ENCODE measurements around the gene C2.

The C2 gene

GRCh38 chr6:31945154-31945506, 17.6 kb downstream of the C2 start:
- DNase-seq (ENCODE audit: low read depth in 1 of 2, low spot score in 1 of 2), result no peak
- in situ Hi-C loops (cut with HindIII; ENCODE audit: low pct_unique_long_range_greater_than_20kb, low sequenced_read_pairs), result no loop called here
- TF ChIP-seq JUND (IDR thresholded peaks at IDR 0.05; ENCODE audit: low read depth), result no peak

DNA sequence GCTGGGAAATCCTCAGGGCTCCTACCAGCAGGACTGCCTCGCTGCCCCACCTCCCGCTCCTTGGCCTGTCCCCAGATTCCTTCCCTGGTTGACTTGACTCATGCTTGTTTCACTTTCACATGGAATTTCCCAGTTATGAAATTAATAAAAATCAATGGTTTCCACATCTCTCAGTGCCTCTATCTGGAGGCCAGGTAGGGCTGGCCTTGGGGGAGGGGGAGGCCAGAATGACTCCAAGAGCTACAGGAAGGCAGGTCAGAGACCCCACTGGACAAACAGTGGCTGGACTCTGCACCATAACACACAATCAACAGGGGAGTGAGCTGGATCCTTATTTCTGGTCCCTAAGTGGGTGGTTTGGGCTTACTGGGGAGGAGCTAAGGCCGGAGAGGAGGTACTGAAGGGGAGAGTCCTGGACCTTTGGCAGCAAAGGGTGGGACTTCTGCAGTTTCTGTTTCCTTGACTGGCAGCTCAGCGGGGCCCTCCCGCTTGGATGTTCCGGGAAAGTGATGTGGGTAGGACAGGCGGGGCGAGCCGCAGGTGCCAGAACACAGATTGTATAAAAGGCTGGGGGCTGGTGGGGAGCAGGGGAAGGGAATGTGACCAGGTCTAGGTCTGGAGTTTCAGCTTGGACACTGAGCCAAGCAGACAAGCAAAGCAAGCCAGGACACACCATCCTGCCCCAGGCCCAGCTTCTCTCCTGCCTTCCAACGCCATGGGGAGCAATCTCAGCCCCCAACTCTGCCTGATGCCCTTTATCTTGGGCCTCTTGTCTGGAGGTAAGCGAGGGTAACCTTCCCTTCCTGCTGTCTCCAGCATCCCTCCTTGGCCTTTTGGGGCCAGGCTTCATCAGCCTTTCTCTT, 18.2 kb downstream of the C2 start, which contains the start of gene CFB:
TSS of gene CFB (plus strand) at position 589 of the 863 bp plus-strand sequence. CDS start at position 716, 127 bp downstream.
- peak; percentile 74 to 85 for DNase-seq (ENCODE audit: low read depth in 1 of 2, low spot score in 1 of 2)
- no peak for TF ChIP-seq JUND (IDR thresholded peaks at IDR 0.05; ENCODE audit: low read depth)
- in situ Hi-C loops (cut with HindIII; ENCODE audit: low pct_unique_long_range_greater_than_20kb, low sequenced_read_pairs), result no loop called here

GRCh38 chr6:31946370-31946885, 18.9 kb downstream of the C2 start:
- no peak for TF ChIP-seq JUND (IDR thresholded peaks at IDR 0.05; ENCODE audit: low read depth)
- in situ Hi-C loops (cut with HindIII; ENCODE audit: low pct_unique_long_range_greater_than_20kb, low sequenced_read_pairs), result no loop called here
- no peak for DNase-seq (ENCODE audit: low read depth in 1 of 2, low spot score in 1 of 2)

DNA sequence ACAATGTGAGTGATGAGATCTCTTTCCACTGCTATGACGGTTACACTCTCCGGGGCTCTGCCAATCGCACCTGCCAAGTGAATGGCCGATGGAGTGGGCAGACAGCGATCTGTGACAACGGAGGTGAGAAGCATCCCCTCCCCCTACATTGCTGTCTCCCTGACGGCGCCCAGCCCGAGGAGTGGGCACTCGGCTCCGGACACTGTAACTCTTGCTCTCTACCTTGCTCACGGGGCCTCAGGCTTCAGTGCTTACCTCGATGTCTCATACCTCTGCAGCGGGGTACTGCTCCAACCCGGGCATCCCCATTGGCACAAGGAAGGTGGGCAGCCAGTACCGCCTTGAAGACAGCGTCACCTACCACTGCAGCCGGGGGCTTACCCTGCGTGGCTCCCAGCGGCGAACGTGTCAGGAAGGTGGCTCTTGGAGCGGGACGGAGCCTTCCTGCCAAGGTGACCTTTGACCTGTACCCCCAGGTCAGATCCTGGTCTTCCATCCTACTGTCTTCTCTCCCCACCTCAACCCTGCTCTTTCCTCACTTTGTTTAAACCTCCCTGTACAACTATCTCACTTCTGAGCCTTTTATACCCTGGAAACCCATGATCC, 19.7 kb downstream of the C2 start:
- no peak for DNase-seq (ENCODE audit: low read depth in 1 of 2, low spot score in 1 of 2)

DNA sequence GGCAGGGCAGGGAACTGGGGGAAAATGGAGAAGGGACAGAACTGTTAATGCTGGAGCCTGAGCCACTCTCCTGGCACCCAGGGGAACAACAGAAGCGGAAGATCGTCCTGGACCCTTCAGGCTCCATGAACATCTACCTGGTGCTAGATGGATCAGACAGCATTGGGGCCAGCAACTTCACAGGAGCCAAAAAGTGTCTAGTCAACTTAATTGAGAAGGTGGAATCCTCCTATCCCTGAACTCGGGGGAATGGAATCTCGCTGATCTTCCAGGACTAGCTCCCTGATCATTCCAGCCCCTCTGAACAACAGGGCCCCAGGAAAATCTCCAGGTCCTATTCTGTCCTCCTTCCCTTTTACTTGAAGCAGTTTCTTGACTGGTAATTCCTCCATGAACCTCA, 20.3 kb downstream of the C2 start:
- in situ Hi-C loops (cut with HindIII; ENCODE audit: low pct_unique_long_range_greater_than_20kb, low sequenced_read_pairs), result no loop called here
- no peak for TF ChIP-seq JUND (IDR thresholded peaks at IDR 0.05; ENCODE audit: low read depth)

More for the DNA sequence above, 19.7 kb downstream of the C2 start:
- TF ChIP-seq JUND (IDR thresholded peaks at IDR 0.05; ENCODE audit: low read depth), result no peak
- in situ Hi-C loops (cut with HindIII; ENCODE audit: low pct_unique_long_range_greater_than_20kb, low sequenced_read_pairs), result no loop called here

GRCh38 chr6:31948306-31948705, 20.8 kb downstream of the C2 start:
- no peak for DNase-seq (ENCODE audit: low read depth in 1 of 2, low spot score in 1 of 2)
- in situ Hi-C loops (cut with HindIII; ENCODE audit: low pct_unique_long_range_greater_than_20kb, low sequenced_read_pairs), result no loop called here
- TF ChIP-seq JUND (IDR thresholded peaks at IDR 0.05; ENCODE audit: low read depth), result no peak

More for the DNA sequence above, 20.3 kb downstream of the C2 start:
- no peak for DNase-seq (ENCODE audit: low read depth in 1 of 2, low spot score in 1 of 2)

GRCh38 chr6:31948753-31949413, 21.4 kb downstream of the C2 start:
- in situ Hi-C loops (cut with HindIII; ENCODE audit: low pct_unique_long_range_greater_than_20kb, low sequenced_read_pairs), result no loop called here

DNA sequence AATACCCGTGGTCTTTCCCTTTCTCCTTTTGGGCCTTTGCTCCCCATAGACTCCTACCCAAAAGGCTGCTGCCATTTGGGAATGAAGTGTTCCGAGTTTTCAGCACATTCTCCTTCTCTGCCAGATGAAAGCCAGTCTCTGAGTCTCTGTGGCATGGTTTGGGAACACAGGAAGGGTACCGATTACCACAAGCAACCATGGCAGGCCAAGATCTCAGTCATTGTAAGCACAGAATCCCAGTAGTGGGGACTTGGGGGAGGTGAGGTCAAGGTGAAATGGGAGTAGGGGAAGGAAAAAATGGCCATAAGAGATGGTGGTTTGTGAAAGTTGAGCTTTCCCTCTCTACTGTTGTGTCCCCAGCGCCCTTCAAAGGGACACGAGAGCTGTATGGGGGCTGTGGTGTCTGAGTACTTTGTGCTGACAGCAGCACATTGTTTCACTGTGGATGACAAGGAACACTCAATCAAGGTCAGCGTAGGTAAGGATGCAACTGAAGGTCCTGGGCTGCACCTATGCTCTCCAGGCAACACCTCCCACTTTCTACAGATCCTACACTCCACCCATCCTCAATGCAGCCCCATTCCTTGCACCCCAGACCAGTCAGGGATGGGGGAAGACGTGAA, 22.5 kb downstream of the C2 start:
- no peak for TF ChIP-seq JUND (IDR thresholded peaks at IDR 0.05; ENCODE audit: low read depth)
- no peak for DNase-seq (ENCODE audit: low read depth in 1 of 2, low spot score in 1 of 2)
- in situ Hi-C loops (cut with HindIII; ENCODE audit: low pct_unique_long_range_greater_than_20kb, low sequenced_read_pairs), result no loop called here

More at GRCh38 chr6:31948753-31949413, 21.4 kb downstream of the C2 start:
- DNase-seq (ENCODE audit: low read depth in 1 of 2, low spot score in 1 of 2), result no peak
- TF ChIP-seq JUND (IDR thresholded peaks at IDR 0.05; ENCODE audit: low read depth), result no peak

DNA sequence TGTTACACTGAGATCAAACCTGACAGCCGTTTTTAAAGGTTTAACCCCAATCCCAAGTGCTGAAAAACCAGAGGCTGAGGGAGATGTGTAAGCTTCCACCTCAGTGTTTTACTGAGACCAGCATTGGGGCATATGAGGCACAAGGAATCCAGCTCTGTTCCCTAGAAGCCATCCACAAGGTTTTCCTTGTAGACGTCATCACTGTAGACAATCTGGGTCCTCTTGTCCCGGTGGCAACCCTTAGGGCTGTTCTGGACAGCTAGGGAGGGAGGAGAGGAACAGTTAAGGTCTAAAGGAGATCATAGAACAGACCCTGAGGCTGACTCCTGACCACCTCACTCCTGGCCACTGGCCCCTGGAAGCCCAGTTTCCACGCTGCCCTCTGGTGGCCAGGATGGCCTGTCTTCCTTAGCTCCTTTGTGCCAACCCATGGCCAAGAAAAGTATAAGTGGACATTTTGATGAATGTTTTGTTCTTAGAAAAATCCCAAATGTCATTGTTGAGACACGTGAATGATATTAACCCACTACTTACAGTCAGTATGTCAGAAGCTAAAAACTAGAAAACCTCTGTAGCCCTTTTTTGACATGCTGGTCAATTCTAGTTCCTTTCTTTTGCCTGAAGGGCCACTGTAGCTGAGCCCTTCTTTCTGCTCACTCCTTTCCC, 24.8 kb downstream of the C2 start:
- DNase-seq (ENCODE audit: low read depth in 1 of 2, low spot score in 1 of 2), result peak; percentile 65 to 73
- in situ Hi-C loops (cut with HindIII; ENCODE audit: low pct_unique_long_range_greater_than_20kb, low sequenced_read_pairs), result no loop called here
- TF ChIP-seq JUND (IDR thresholded peaks at IDR 0.05; ENCODE audit: low read depth), result no peak

GRCh38 chr6:31952890-31953289, 25.4 kb downstream of the C2 start:
- no peak for DNase-seq (ENCODE audit: low read depth in 1 of 2, low spot score in 1 of 2)
- no peak for TF ChIP-seq JUND (IDR thresholded peaks at IDR 0.05; ENCODE audit: low read depth)
- in situ Hi-C loops (cut with HindIII; ENCODE audit: low pct_unique_long_range_greater_than_20kb, low sequenced_read_pairs), result no loop called here

DNA sequence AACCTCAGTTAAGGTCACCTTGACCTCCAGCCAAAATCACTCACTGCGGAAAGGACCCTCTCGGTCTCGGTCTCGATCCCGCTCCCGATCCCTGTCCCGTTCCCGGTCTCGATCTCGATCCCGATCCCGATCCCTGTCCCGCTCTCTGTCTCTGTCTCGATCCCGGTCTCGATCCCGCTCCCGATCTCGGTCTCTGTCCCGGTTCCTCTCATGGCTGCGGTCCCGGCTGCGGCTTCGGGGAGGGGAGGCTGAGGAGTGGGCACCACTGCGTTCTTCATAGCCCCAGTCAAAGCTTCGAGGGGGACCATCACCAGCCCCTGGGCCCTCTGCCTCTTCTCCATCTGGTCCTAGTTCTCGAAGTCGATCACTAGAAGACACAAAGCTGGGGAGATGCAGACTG, 27.0 kb downstream of the C2 start:
- TF ChIP-seq JUND (IDR thresholded peaks at IDR 0.05; ENCODE audit: low read depth), result no peak
- in situ Hi-C loops (cut with HindIII; ENCODE audit: low pct_unique_long_range_greater_than_20kb, low sequenced_read_pairs), result no loop called here

GRCh38 chr6:31956796-31957195, 29.3 kb downstream of the C2 start:
- no peak for DNase-seq (ENCODE audit: low read depth in 1 of 2, low spot score in 1 of 2)
- in situ Hi-C loops (cut with HindIII; ENCODE audit: low pct_unique_long_range_greater_than_20kb, low sequenced_read_pairs), result no loop called here
- no peak for TF ChIP-seq JUND (IDR thresholded peaks at IDR 0.05; ENCODE audit: low read depth)

More for the DNA sequence above, 27.0 kb downstream of the C2 start:
- no peak for DNase-seq (ENCODE audit: low read depth in 1 of 2, low spot score in 1 of 2)
